ENCODE results near the gene RET. TPM values are rescaled to one million over a fixed set of nuclear protein-coding genes. Genes with fewer than 3 reads are reported as not detected.

Gene RET
- total RNA-seq, 1 experiment from 2014 or later: 81.1 TPM

DNA sequence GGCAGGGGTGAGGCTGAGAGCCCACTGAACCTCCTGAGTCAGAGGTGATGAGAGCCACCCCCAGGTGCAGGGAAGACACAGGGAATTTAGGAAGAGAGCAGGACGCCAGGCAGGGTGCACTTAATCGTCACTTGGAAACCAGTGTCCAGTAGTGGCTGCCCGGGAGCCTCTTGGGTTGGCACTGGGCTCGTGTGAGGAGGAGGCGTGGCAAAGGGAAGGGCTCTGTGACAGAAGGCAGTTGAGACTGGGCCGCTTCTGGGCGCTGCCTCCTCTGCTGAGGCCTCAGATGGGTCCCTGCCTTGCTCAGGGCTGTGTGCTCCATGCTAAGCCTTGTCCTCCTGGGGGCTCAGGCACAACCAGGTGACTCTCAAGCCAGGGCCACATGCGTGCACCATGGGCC lies 13.3 kb downstream of the RET start:
- CTCF ChIA-PET: no interaction called here
- no TSS peak for BruUV-seq (replicated peaks)
- H3K4me1 ChIP-seq (ENCODE audit: control insufficient read depth, insufficient read depth, low read length): peaks cover 5% of the 10 kb centered on the region; the same call in 1 of the 2 replicates

GRCh38 chr10:43090664-43091063 lies 13.8 kb downstream of the RET start:
- Histone ChIP-seq H3K4me1 (ENCODE audit: control insufficient read depth, insufficient read depth, low read length) (peaks cover 5% of the 10 kb centered on the region; the same call in 1 of the 2 replicates), H3K27ac (ENCODE audit: low read length) (no peak overlapping the region), H3K9me3 (ENCODE audit: control insufficient read depth, insufficient read depth, low read depth, low read length) (no peaks in the 10 kb centered on the region), H3K27me3 (ENCODE audit: control insufficient read depth, insufficient read depth, low read length) (no peaks in the 10 kb centered on the region), H3K4me3 (ENCODE audit: low read depth in 2 of 2, low read length in 2 of 2) (no peak overlapping the region), H3K36me3 (ENCODE audit: control insufficient read depth, insufficient read depth, low read length) (no peaks in the 10 kb centered on the region)
- TF ChIP-seq POLR2AphosphoS5 (IDR thresholded peaks at IDR 0.05; ENCODE audit: low read depth, low read length): no peak
- TF ChIP-seq CTCF (IDR thresholded peaks at IDR 0.05): no peak
- no peak for TF ChIP-seq SIN3A (IDR thresholded peaks at IDR 0.05; ENCODE audit: borderline replicate concordance, insufficient read depth, low read depth, low read length)
- TF ChIP-seq REST (IDR thresholded peaks at IDR 0.05; ENCODE audit: insufficient read depth in 1 of 2, low read depth in 2 of 2, low read length in 1 of 2): no peak
- no peak for TF ChIP-seq TCF7L2 (IDR thresholded peaks at IDR 0.05; ENCODE audit: low read depth, low read length)
- CTCF ChIA-PET: interaction anchor here (0.7 kb wide), 1 partner anchor 104 kb away, joined by 6 read pairs; no protein-coding TSS in a partner anchor
- DNase-seq (ENCODE audit: low read depth, low spot score) (no peak), ATAC-seq (no peak)
- no TSS peak for BruUV-seq (replicated peaks)
- POLR2A ChIA-PET: no interaction called here
- intact Hi-C loops (cut with micrococcal nuclease; ENCODE audit: unreplicated experiment) (loop anchor here (5.0 kb wide), 1 partner anchor 223 kb away; no protein-coding TSS in a partner anchor), in situ Hi-C loops (cut with HindIII; ENCODE audit: low pct_unique_long_range_greater_than_20kb, low sequenced_read_pairs) (no loop called here)

More for the DNA sequence above, 13.3 kb downstream of the RET start:
- H3K27me3 ChIP-seq (ENCODE audit: control insufficient read depth, insufficient read depth, low read length): no peaks in the 10 kb centered on the region
- no peaks in the 10 kb centered on the region for H3K36me3 ChIP-seq (ENCODE audit: control insufficient read depth, insufficient read depth, low read length)
- intact Hi-C loops (cut with micrococcal nuclease; ENCODE audit: unreplicated experiment) (loop anchor here (5.0 kb wide), 1 partner anchor 223 kb away; no protein-coding TSS in a partner anchor), in situ Hi-C loops (cut with HindIII; ENCODE audit: low pct_unique_long_range_greater_than_20kb, low sequenced_read_pairs) (no loop called here)
- DNase-seq (ENCODE audit: low read depth, low spot score) (no peak), ATAC-seq (no peak)
- POLR2A ChIA-PET: no interaction called here
- TF ChIP-seq CTCF (IDR thresholded peaks at IDR 0.05) (no peak), TCF7L2 (IDR thresholded peaks at IDR 0.05; ENCODE audit: low read depth, low read length) (no peak), REST (IDR thresholded peaks at IDR 0.05; ENCODE audit: insufficient read depth in 1 of 2, low read depth in 2 of 2, low read length in 1 of 2) (no peak), POLR2AphosphoS5 (IDR thresholded peaks at IDR 0.05; ENCODE audit: low read depth, low read length) (no peak)
- H3K27ac ChIP-seq (ENCODE audit: low read length): no peak overlapping the region
- no peaks in the 10 kb centered on the region for H3K9me3 ChIP-seq (ENCODE audit: control insufficient read depth, insufficient read depth, low read depth, low read length)
- no peak overlapping the region for H3K4me3 ChIP-seq (ENCODE audit: low read depth in 2 of 2, low read length in 2 of 2)

Data from Panc1 (cell line).